HEK293 (cell line): ENCODE results near the gene PDYN.

Experiments used
- CTCF ChIA-PET: fragments of 350-600 bp; formaldehyde crosslinking; extraction: SDS; loops from one replicate; lab custom pipeline; 2021; ENCODE audit warnings: antibody characterized with exemption; lab: Yijun Ruan, JAX
- POLR2A ChIA-PET: fragments of 300-600 bp; formaldehyde crosslinking; extraction: SDS; loops from one replicate; lab custom pipeline; 2020; ENCODE audit warnings: antibody characterized with exemption, inconsistent platforms; lab: Yijun Ruan, JAX
- H3K27ac ChIP-seq: fragments of 200-500 bp; sonication (Bioruptor generic); 2 replicates; pipeline ENCODE4 v1.5.1; 2014; ENCODE audit warnings: low read depth, low read length, control low read depth, inconsistent platforms; ENCODE audit errors: extremely low read depth
- H3K36me3 ChIP-seq, 2 experiments: fragments of 200-500 bp in 1 of 2; sonication (Bioruptor generic) in 1 of 2; 1 replicate in 1 of 2; 2 replicates in 1 of 2; pipeline ENCODE4 v1.5.1; 2014 to 2017; ENCODE audit warnings: inconsistent platforms in 2 of 2, low read length in 2 of 2; ENCODE audit not compliant: control insufficient read depth in 2 of 2, insufficient read depth in 1 of 2
- H3K4me1 ChIP-seq: fragments of 200-500 bp; sonication (Bioruptor generic); 2 replicates; pipeline ENCODE4 v1.5.1; 2014; ENCODE audit warnings: mild to moderate bottlenecking, low read length, inconsistent platforms; ENCODE audit not compliant: control insufficient read depth, insufficient read depth
- H3K4me3 ChIP-seq: 2 replicates; pipeline ENCODE4 v1.5.1; 2011; ENCODE audit warnings: low read depth, mild to moderate bottlenecking, control low read depth, low read length, moderate library complexity
- H3K9me3 ChIP-seq: fragments of 200-500 bp; sonication (Bioruptor generic); 2 replicates; pipeline ENCODE4 v1.5.1; 2014; ENCODE audit warnings: low read depth, low read length, inconsistent platforms; ENCODE audit not compliant: control insufficient read depth, insufficient read depth
- PRDM4 ChIP-seq: fragments of 450-650 bp; formaldehyde crosslinking; IDR thresholded peaks from 2 replicates; pipeline ENCODE4 v1.5.1; 2017; ENCODE audit warnings: missing biosample characterization, missing genetic modification characterization
- RBAK ChIP-seq: fragments of 450-650 bp; formaldehyde crosslinking; IDR thresholded peaks from 2 replicates; pipeline ENCODE4 v1.5.1; 2016; ENCODE audit warnings: missing biosample characterization, missing genetic modification characterization
- REPIN1 ChIP-seq: fragments of 450-650 bp; formaldehyde crosslinking; IDR thresholded peaks from 2 replicates; pipeline ENCODE4 v1.5.1; 2017; ENCODE audit warnings: missing biosample characterization, missing genetic modification characterization, low read depth
- ZBTB11 ChIP-seq: fragments of 450-650 bp; formaldehyde crosslinking; conservative IDR thresholded peaks from 2 replicates; pipeline ENCODE4 v1.5.1; 2016; ENCODE audit warnings: low read depth, missing biosample characterization, missing genetic modification characterization
- ZNF175 ChIP-seq: fragments of 450-650 bp; formaldehyde crosslinking; IDR thresholded peaks from 2 replicates; pipeline ENCODE4 v1.5.1; 2016; ENCODE audit warnings: missing biosample characterization, missing genetic modification characterization
- ZNF18 ChIP-seq: fragments of 450-650 bp; formaldehyde crosslinking; IDR thresholded peaks from 2 replicates; pipeline ENCODE4 v1.5.1; 2016; ENCODE audit warnings: missing biosample characterization, missing genetic modification characterization
- ZNF202 ChIP-seq: fragments of 450-650 bp; formaldehyde crosslinking; IDR thresholded peaks from 2 replicates; pipeline ENCODE4 v1.5.1; 2016; ENCODE audit warnings: missing biosample characterization, missing genetic modification characterization, borderline replicate concordance
- ZNF24 ChIP-seq: fragments of 450-650 bp; formaldehyde crosslinking; IDR thresholded peaks from 2 replicates; pipeline ENCODE4 v1.5.1; 2016; ENCODE audit warnings: missing biosample characterization, missing genetic modification characterization
- ZNF248 ChIP-seq: fragments of 450-650 bp; formaldehyde crosslinking; IDR thresholded peaks from 2 replicates; pipeline ENCODE4 v1.5.1; 2017; ENCODE audit warnings: missing biosample characterization, missing genetic modification characterization
- ZNF292 ChIP-seq: fragments of 450-650 bp; formaldehyde crosslinking; IDR thresholded peaks from 2 replicates; pipeline ENCODE4 v1.5.1; 2016; ENCODE audit warnings: low read depth, missing biosample characterization, missing genetic modification characterization, borderline replicate concordance
- ZNF48 ChIP-seq: fragments of 450-650 bp; formaldehyde crosslinking; IDR thresholded peaks from 2 replicates; pipeline ENCODE4 v1.5.1; 2016; ENCODE audit warnings: missing biosample characterization, missing genetic modification characterization
- ZNF501 ChIP-seq: fragments of 450-650 bp; formaldehyde crosslinking; IDR thresholded peaks from 2 replicates; pipeline ENCODE4 v1.5.1; 2016; ENCODE audit warnings: missing biosample characterization, missing genetic modification characterization
- ZNF549 ChIP-seq: fragments of 450-650 bp; IDR thresholded peaks from 2 replicates; pipeline ENCODE4 v1.5.1; 2018; ENCODE audit warnings: missing biosample characterization, missing genetic modification characterization, mild to moderate bottlenecking, inconsistent platforms, moderate library complexity
- ZNF571 ChIP-seq: fragments of 450-650 bp; formaldehyde crosslinking; IDR thresholded peaks from 2 replicates; pipeline ENCODE4 v1.5.0; 2017; ENCODE audit warnings: missing biosample characterization, missing genetic modification characterization
- ZNF629 ChIP-seq: fragments of 450-650 bp; formaldehyde crosslinking; IDR thresholded peaks from 2 replicates; pipeline ENCODE4 v1.5.1; 2017; ENCODE audit warnings: missing biosample characterization, missing genetic modification characterization
- ZNF658 ChIP-seq: fragments of 450-650 bp; formaldehyde crosslinking; IDR thresholded peaks from 2 replicates; pipeline ENCODE4; 2016; ENCODE audit warnings: missing biosample characterization, missing genetic modification characterization
- ZNF660 ChIP-seq: fragments of 450-650 bp; IDR thresholded peaks from 2 replicates; pipeline ENCODE4 v1.5.1; 2018; ENCODE audit warnings: missing biosample characterization, mild to moderate bottlenecking, missing genetic modification characterization
- ZNF664 ChIP-seq: fragments of 450-650 bp; formaldehyde crosslinking; IDR thresholded peaks from 2 replicates; pipeline ENCODE4 v1.5.1; 2016; ENCODE audit warnings: missing biosample characterization, missing genetic modification characterization
- ZNF677 ChIP-seq: fragments of 450-650 bp; IDR thresholded peaks from 2 replicates; pipeline ENCODE4 v1.5.0; 2018; ENCODE audit warnings: missing biosample characterization, mild to moderate bottlenecking, missing genetic modification characterization, moderate library complexity
- ZNF830 ChIP-seq: fragments of 450-650 bp; IDR thresholded peaks from 2 replicates; pipeline ENCODE4 v1.5.0; 2018; ENCODE audit warnings: missing biosample characterization, missing genetic modification characterization, low read depth, mild to moderate bottlenecking, moderate library complexity
- ZSCAN18 ChIP-seq: fragments of 450-650 bp; formaldehyde crosslinking; IDR thresholded peaks from 2 replicates; pipeline ENCODE4 v1.5.1; 2016; ENCODE audit warnings: missing biosample characterization, missing genetic modification characterization
- TF ChIP-seq, protein P1 (sequence below): fragments of 450-650 bp; formaldehyde crosslinking; IDR thresholded peaks from 2 replicates; pipeline ENCODE4 v1.5.1; 2017; ENCODE audit warnings: missing biosample characterization, missing genetic modification characterization
- TF ChIP-seq, protein P2 (sequence below): fragments of 450-650 bp; formaldehyde crosslinking; optimal IDR thresholded peaks from 2 replicates; pipeline ENCODE3; 2016; ENCODE audit warnings: missing biosample characterization, mild to moderate bottlenecking, missing genetic modification characterization
- TF ChIP-seq, protein P3 (sequence below): fragments of 450-650 bp; formaldehyde crosslinking; IDR thresholded peaks from 2 replicates; pipeline ENCODE4 v1.5.1; 2016; ENCODE audit warnings: missing biosample characterization, missing genetic modification characterization

The PDYN gene

GRCh38 chr20:1929460-1929859, 64.4 kb downstream of the PDYN start:
- POLR2A ChIA-PET, result no interaction called here
- Histone ChIP-seq H3K4me1 (no peaks in the 10 kb centered on the region), H3K27ac (no peak overlapping the region), H3K36me3 (peaks cover 0 to 5% of the 10 kb centered on the region in 2 experiments; a peak in 1 of 3 replicates), H3K9me3 (no peaks in the 10 kb centered on the region)
- CTCF ChIA-PET, result interaction anchor here (0.6 to 0.9 kb wide), 2 partner anchors 68 to 77 kb away, joined by 3 read pairs; no protein-coding TSS in a partner anchor
- TF ChIP-seq ZNF658 (tag by site-specific recombination) (no peak), PRDM4 (tag by site-specific recombination) (no peak), ZNF18 (no peak), RBAK (tag by site-specific recombination) (no peak), ZNF48 (tag by site-specific recombination) (no peak), ZNF677 (no peak), ZNF549 (no peak), ZNF571 (tag by site-specific recombination) (no peak), ZNF292 (tag by site-specific recombination) (no peak), ZBTB11 (tag by site-specific recombination) (no peak), ZNF660 (tag by site-specific recombination) (no peak), ZNF501 (tag by site-specific recombination) (no peak), ZNF629 (tag by site-specific recombination) (no peak), ZNF830 (no peak), ZNF202 (no peak), ZNF24 (tag by site-specific recombination) (no peak)
- TF ChIP-seq, protein P1, sequence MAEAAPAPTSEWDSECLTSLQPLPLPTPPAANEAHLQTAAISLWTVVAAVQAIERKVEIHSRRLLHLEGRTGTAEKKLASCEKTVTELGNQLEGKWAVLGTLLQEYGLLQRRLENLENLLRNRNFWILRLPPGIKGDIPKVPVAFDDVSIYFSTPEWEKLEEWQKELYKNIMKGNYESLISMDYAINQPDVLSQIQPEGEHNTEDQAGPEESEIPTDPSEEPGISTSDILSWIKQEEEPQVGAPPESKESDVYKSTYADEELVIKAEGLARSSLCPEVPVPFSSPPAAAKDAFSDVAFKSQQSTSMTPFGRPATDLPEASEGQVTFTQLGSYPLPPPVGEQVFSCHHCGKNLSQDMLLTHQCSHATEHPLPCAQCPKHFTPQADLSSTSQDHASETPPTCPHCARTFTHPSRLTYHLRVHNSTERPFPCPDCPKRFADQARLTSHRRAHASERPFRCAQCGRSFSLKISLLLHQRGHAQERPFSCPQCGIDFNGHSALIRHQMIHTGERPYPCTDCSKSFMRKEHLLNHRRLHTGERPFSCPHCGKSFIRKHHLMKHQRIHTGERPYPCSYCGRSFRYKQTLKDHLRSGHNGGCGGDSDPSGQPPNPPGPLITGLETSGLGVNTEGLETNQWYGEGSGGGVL (tag by site-specific recombination), result no peak
- TF ChIP-seq, all 188 proteins: peak for 0
- no peak overlapping the region for H3K4me3 ChIP-seq

DNA sequence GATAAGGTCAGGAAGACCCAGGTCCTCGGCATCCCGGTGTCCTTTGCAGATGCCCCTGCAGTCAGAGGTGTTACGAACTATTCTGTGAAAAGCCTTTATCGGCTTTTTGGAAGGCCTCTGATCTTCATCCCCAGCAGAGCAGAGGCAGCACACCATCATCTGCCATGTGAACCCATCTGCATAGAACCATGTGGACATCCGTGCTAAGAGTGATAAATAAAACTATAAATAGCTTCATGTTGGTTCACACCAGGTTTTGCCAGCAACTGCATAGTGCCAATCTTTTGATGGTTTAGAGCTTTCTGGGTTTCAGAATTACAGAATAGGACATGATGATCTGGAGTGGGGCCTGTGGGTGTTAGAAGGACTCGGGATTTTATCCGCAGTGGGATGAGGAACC, 65.1 kb downstream of the PDYN start:
- Histone ChIP-seq H3K27ac (no peak overlapping the region), H3K4me1 (no peaks in the 10 kb centered on the region), H3K9me3 (no peaks in the 10 kb centered on the region), H3K36me3 (peaks cover 0 to 5% of the 10 kb centered on the region in 2 experiments; a peak in 1 of 3 replicates), H3K4me3 (no peak overlapping the region)
- ChIA-PET POLR2A (no interaction called here), CTCF (interaction anchor here (0.6 to 0.9 kb wide), 2 partner anchors 69 to 78 kb away, joined by 3 read pairs; no protein-coding TSS in a partner anchor)
- TF ChIP-seq ZNF248 (tag by site-specific recombination) (no peak), ZSCAN18 (tag by site-specific recombination) (no peak), ZNF175 (tag by site-specific recombination) (no peak), ZNF664 (tag by site-specific recombination) (no peak), REPIN1 (tag by site-specific recombination) (no peak), ZNF24 (tag by site-specific recombination) (no peak)
- TF ChIP-seq, protein P2, sequence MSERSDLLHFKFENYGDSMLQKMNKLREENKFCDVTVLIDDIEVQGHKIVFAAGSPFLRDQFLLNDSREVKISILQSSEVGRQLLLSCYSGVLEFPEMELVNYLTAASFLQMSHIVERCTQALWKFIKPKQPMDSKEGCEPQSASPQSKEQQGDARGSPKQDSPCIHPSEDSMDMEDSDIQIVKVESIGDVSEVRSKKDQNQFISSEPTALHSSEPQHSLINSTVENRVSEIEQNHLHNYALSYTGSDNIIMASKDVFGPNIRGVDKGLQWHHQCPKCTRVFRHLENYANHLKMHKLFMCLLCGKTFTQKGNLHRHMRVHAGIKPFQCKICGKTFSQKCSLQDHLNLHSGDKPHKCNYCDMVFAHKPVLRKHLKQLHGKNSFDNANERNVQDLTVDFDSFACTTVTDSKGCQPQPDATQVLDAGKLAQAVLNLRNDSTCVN (tag by site-specific recombination), result no peak
- TF ChIP-seq, protein P3, sequence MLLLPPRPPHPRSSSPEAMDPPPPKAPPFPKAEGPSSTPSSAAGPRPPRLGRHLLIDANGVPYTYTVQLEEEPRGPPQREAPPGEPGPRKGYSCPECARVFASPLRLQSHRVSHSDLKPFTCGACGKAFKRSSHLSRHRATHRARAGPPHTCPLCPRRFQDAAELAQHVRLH (tag by site-specific recombination), result no peak
